Brain microvascular endothelial cell (primary cell): ENCODE measurements around the gene NEDD9.

Experiments used
- DNase-seq: peaks from one replicate; pipeline ENCODE4 v3.0.0-alpha.2; 2020
- H3K27ac ChIP-seq: fragments of 250-450 bp; sonication (Bioruptor Pico); 2 replicates; pipeline ENCODE4 v1.5.1; 2020; ENCODE audit warnings: mild to moderate bottlenecking, moderate library complexity
- H3K27me3 ChIP-seq: fragments of 250-450 bp; sonication (Bioruptor Pico); replicated peaks from 2 replicates; pipeline ENCODE4 v1.5.1; 2020; ENCODE audit warnings: mild to moderate bottlenecking
- H3K36me3 ChIP-seq: fragments of 250-450 bp; sonication (Bioruptor Pico); replicated peaks from 2 replicates; pipeline ENCODE4 v1.5.1; 2020; ENCODE audit warnings: mild to moderate bottlenecking
- H3K4me3 ChIP-seq: 2 replicates; pipeline ENCODE4 v1.5.1; 2011; ENCODE audit warnings: low read depth, mild to moderate bottlenecking, control low read depth, low read length, moderate library complexity
- CTCF ChIP-seq: IDR thresholded peaks from 2 replicates; pipeline ENCODE4 v1.5.1; 2011; ENCODE audit warnings: low read depth, mild to moderate bottlenecking, moderate library complexity, low read length, control low read depth, inconsistent platforms; ENCODE audit errors: missing control alignments
- in situ Hi-C: cut with HindIII; loops from 2 replicates; pipeline ENCODE4 v1.10.0; 2017; ENCODE audit warnings: low sequenced_read_pairs, low pct_ligation_motif_present

Gene NEDD9

DNA sequence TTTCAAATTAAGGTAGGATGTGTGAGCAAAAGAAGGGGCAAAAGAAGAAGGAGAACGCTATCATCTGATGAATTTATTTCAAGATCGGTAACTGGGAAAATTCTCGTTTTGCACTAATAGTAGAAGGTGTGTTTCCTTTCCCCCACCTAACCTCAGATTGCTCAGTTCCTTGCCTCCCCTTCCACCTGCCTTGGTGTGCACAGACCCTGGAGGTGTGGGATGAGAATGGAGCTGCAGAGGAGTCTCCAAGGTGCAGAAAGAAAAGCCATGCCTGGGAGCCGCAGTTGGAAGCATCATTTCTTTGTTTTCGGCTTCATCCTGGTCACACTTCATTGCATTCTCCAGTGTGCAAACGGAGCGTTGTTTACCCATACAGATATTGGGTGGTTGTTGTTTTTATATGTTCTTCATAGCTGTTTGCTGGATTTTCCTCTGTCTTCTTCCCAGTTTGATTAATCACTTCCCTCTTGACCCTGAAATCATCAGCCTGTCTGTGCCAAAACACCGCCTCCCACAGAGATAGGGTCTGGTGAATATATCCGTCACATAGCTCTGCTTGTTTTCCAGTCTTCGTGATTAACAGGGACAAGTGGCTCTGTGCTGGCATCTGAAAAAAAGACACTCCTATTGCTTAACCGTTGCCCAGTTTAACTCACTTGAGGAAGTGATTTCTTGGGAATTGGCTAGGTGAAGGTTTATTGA lies 40.2 kb upstream of the NEDD9 start:
- DNase-seq: no peak
- Histone ChIP-seq H3K4me3 (no peak overlapping the region), H3K27me3 (no peaks in the 10 kb centered on the region), H3K27ac (no peak overlapping the region), H3K36me3 (no peaks in the 10 kb centered on the region)
- TF ChIP-seq CTCF: no peak
- in situ Hi-C loops: no loop called here

DNA sequence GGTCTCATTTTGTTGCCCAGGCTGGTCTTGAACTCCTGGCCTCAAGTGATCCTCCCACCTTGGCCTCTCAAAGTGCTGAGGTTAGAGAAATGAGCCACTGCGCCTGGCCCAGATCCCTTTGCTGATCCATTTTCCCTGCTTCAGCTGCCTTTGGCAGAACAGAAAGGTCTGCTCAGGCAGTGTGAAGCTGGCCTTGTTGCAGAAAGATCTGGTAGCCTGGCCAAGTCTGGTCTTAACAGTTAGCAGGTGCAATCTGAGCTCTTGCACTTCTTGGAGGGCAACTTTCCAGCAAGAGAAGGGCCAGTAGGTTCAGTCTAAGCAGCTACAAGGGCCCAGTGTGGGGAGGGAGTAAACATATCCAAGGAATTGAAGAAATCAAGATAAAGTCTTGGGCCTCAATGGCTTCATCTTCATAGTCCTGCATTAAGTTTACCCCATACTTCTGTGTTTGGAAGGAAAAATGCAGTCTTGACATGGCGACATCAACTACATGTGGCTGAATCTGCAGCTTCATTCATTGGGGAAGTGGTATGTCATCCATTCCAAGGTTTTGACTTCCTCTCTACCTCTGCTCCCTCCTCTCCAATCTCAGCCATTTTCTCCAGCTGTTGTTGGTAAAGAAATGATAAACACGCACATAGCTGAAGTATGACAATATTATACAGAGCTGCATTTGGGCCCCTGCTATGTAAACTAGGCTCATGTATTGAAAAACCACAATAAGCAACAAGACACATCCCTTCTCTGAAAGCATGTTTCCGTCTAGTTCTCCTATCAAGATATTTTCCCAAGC lies 39.0 kb upstream of the NEDD9 start:
- Histone ChIP-seq H3K27ac (no peak overlapping the region), H3K27me3 (no peaks in the 10 kb centered on the region), H3K4me3 (no peak overlapping the region), H3K36me3 (no peaks in the 10 kb centered on the region)
- no peak for DNase-seq
- no peak for TF ChIP-seq CTCF
- in situ Hi-C loops: no loop called here

- H3K27me3 ChIP-seq: no peaks in the 10 kb centered on the region
- peak; percentile 5 for DNase-seq
- no peak overlapping the region for H3K4me3 ChIP-seq
- no peak for TF ChIP-seq CTCF
- no peak overlapping the region for H3K27ac ChIP-seq
- in situ Hi-C loops: no loop called here
- no peaks in the 10 kb centered on the region for H3K36me3 ChIP-seq
Observed at GRCh38 chr6:11270030-11271027, 37.9 kb upstream of the NEDD9 start.

DNA sequence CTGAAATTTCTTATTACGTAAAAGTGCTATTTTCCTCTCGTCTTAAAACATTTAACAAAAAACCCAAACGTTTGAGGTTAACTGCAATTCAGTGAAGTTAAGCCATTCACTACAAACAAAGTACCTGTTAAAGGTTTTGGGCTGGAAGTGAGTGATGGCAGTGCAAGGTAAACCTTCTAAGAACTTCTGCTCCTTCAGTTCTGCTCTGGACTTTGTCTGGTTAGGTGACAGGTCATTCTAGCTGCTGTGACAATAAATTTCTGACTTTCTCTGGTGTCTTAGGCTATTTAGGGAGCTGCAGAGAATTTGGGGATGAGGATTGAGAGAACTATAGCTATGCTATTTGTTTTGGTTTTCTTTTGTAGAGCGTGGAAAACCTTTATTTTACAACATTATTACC lies 36.5 kb upstream of the NEDD9 start:
- no peak for DNase-seq
- in situ Hi-C loops: no loop called here
- Histone ChIP-seq H3K4me3 (no peak overlapping the region), H3K27me3 (no peaks in the 10 kb centered on the region), H3K36me3 (no peaks in the 10 kb centered on the region), H3K27ac (no peak overlapping the region)
- no peak for TF ChIP-seq CTCF

DNA sequence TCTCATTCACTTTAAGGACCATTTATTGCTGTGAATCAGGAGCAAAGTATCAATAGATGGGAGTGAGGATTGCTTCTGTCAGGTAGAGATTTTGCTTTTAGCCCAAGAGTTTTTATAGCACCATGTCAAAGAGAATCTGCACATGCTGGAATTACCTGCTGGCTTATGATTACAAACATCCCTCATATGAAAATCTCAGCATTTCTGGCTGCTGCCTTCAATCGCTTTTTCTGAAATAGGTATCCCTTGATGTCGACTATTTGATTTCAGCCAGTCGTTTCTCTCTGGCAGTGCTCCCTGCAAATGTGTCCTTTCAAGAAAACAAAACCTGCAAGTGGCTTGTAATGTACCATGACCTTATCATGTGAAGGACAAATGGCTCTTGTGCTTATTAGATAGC lies 34.5 kb upstream of the NEDD9 start:
- in situ Hi-C loops: no loop called here
- H3K36me3 ChIP-seq: no peaks in the 10 kb centered on the region
- H3K27me3 ChIP-seq: no peaks in the 10 kb centered on the region
- H3K4me3 ChIP-seq: no peak overlapping the region
- H3K27ac ChIP-seq: no peak overlapping the region
- DNase-seq: no peak
- TF ChIP-seq CTCF: no peak
